GM19397 (cell line): ENCODE results near the gene ZNRF3.
A peak's percentile ranks its signal among the peaks of the same experiment; 100 is the strongest.

Experiments
- ATAC-seq: cut with Tn5 transposase; IDR thresholded peaks from one replicate; pipeline ENCODE4 v1.9.1; 2021; ENCODE audit warnings: mild to moderate bottlenecking, moderate library complexity; ENCODE audit not compliant: unreplicated experiment

The ZNRF3 gene

GRCh38 chr22:29056472-29056871 is 173.1 kb downstream of the ZNRF3 start:
- no peak for ATAC-seq

- ATAC-seq, result no peak
Measured at GRCh38 chr22:29060251-29060869, 177.0 kb downstream of the ZNRF3 start.

GRCh38 chr22:29060931-29061330 is 177.6 kb downstream of the ZNRF3 start:
- no peak for ATAC-seq

GRCh38 chr22:29061773-29062172 is 178.4 kb downstream of the ZNRF3 start, which contains the start of gene C22orf31:
TSS of gene C22orf31 (minus strand) at chr22:29061831. CDS start at chr22:29061792, 39 bp downstream.
- ATAC-seq, result no peak

- no peak for ATAC-seq
Measured at GRCh38 chr22:29062286-29062821, 179.0 kb downstream of the ZNRF3 start.

GRCh38 chr22:29065468-29066190 is 182.3 kb downstream of the ZNRF3 start:
- no peak for ATAC-seq

GRCh38 chr22:29069463-29069862 is 186.1 kb downstream of the ZNRF3 start:
- no peak for ATAC-seq

- ATAC-seq, result no peak
Measured at GRCh38 chr22:29070490-29070889, 187.1 kb downstream of the ZNRF3 start.

GRCh38 chr22:29071261-29072045 is 188.1 kb downstream of the ZNRF3 start:
- no peak for ATAC-seq

GRCh38 chr22:29072193-29072978 is 189.0 kb downstream of the ZNRF3 start:
- peak; percentile 90 for ATAC-seq

GRCh38 chr22:29072979-29073617 is 189.7 kb downstream of the ZNRF3 start, which contains the start of gene KREMEN1:
TSS of gene KREMEN1 (plus strand) at chr22:29073035. CDS start at chr22:29073131, 96 bp downstream.
- no peak for ATAC-seq

- no peak for ATAC-seq
Measured at GRCh38 chr22:29073618-29074275, 190.4 kb downstream of the ZNRF3 start.

GRCh38 chr22:29074276-29074772 is 191.0 kb downstream of the ZNRF3 start:
- ATAC-seq, result no peak

GRCh38 chr22:29078036-29078868 is 194.9 kb downstream of the ZNRF3 start:
- no peak for ATAC-seq

- ATAC-seq, result no peak
Measured at GRCh38 chr22:29078869-29079207, 195.5 kb downstream of the ZNRF3 start.

GRCh38 chr22:29079218-29079901 is 196.0 kb downstream of the ZNRF3 start:
- no peak for ATAC-seq

- no peak for ATAC-seq
Measured at GRCh38 chr22:29080106-29080975, 197.0 kb downstream of the ZNRF3 start.
